Measurements from ENCODE around the gene SFMBT1.

Gene SFMBT1

GRCh38 chr3:52887166-52887565, 158.7 kb downstream of the SFMBT1 start:
- DNase-seq (ENCODE audit: insufficient read length, low spot score) (no peak), FAIRE-seq (no peak)
- TF ChIP-seq CTCF (IDR thresholded peaks at IDR 0.05; ENCODE audit: insufficient read depth, missing control alignments): no peak

GRCh38 chr3:52886049-52886730, 159.7 kb downstream of the SFMBT1 start:
- TF ChIP-seq CTCF (IDR thresholded peaks at IDR 0.05; ENCODE audit: insufficient read depth, missing control alignments): no peak
- FAIRE-seq (no peak), DNase-seq (ENCODE audit: insufficient read length, low spot score) (no peak)

GRCh38 chr3:52882377-52882776, 163.5 kb downstream of the SFMBT1 start:
- no peak for TF ChIP-seq CTCF (IDR thresholded peaks at IDR 0.05; ENCODE audit: insufficient read depth, missing control alignments)
- DNase-seq (ENCODE audit: insufficient read length, low spot score): no peak
- FAIRE-seq: no peak

GRCh38 chr3:52881871-52882270, 164.0 kb downstream of the SFMBT1 start:
- no peak for TF ChIP-seq CTCF (IDR thresholded peaks at IDR 0.05; ENCODE audit: insufficient read depth, missing control alignments)
- FAIRE-seq (no peak), DNase-seq (ENCODE audit: insufficient read length, low spot score) (no peak)

GRCh38 chr3:52880474-52880873, 165.4 kb downstream of the SFMBT1 start:
- DNase-seq (ENCODE audit: insufficient read length, low spot score) (no peak), FAIRE-seq (no peak)
- TF ChIP-seq CTCF (IDR thresholded peaks at IDR 0.05; ENCODE audit: insufficient read depth, missing control alignments): no peak

- DNase-seq (ENCODE audit: insufficient read length, low spot score) (no peak), FAIRE-seq (no peak)
- no peak for TF ChIP-seq CTCF (IDR thresholded peaks at IDR 0.05; ENCODE audit: insufficient read depth, missing control alignments)
These were observed 165.8 kb downstream of the SFMBT1 start for GRCh38 chr3:52880047-52880446.

GRCh38 chr3:52879581-52879980, 166.3 kb downstream of the SFMBT1 start:
- no peak for FAIRE-seq
- no peak for TF ChIP-seq CTCF (IDR thresholded peaks at IDR 0.05; ENCODE audit: insufficient read depth, missing control alignments)
- DNase-seq (ENCODE audit: insufficient read length, low spot score): no peak
